Activated naive CD8-positive, alpha-beta T cell (primary cell): Measurements from ENCODE around the gene LGR4.

Source experiments
- H3K27ac Mint-ChIP-seq: one replicate; pipeline ENCODE4 v1.8.0; 2021; ENCODE audit warnings: mixed read lengths
- H3K27me3 Mint-ChIP-seq: one replicate; pipeline ENCODE4 v1.8.0; 2021; ENCODE audit warnings: mixed read lengths
- H3K36me3 Mint-ChIP-seq: one replicate; pipeline ENCODE4 v1.8.0; 2021; ENCODE audit warnings: mixed read lengths
- H3K4me1 Mint-ChIP-seq: one replicate; pipeline ENCODE4 v1.8.0; 2021; ENCODE audit warnings: low read depth, mixed read lengths
- H3K4me3 Mint-ChIP-seq: one replicate; pipeline ENCODE4 v1.8.0; 2021; ENCODE audit warnings: mild to moderate bottlenecking, mixed read lengths
- H3K9me3 Mint-ChIP-seq: one replicate; pipeline ENCODE4 v1.8.0; 2021; ENCODE audit warnings: low read depth, mixed read lengths

LGR4 gene

DNA sequence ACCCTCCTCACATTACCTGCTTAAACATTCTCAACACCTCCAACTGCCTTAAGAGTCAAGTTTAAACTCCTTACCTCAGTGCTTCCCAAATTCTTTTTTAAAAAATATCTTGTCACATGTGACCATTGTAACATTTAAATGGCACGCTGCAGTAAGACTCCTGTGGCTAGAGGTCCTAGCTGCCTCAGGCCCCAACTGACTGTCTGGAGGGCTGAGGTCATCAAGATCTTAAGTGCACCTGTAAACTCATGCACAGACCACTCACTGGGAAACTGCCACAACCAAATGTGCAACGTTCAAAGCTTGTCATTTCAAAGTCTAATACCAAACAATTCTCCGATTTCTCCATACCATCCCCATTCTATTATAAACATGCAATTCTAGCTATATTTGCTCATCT, 93.1 kb downstream of the LGR4 start:
- H3K9me3 Mint-ChIP-seq, result no peaks in the 10 kb centered on the region
- no peak overlapping the region for H3K4me3 Mint-ChIP-seq
- H3K36me3 Mint-ChIP-seq, result peaks cover 4% of the 10 kb centered on the region
- H3K27ac Mint-ChIP-seq, result no peak overlapping the region
- H3K27me3 Mint-ChIP-seq, result no peaks in the 10 kb centered on the region
- H3K4me1 Mint-ChIP-seq, result no peaks in the 10 kb centered on the region

DNA sequence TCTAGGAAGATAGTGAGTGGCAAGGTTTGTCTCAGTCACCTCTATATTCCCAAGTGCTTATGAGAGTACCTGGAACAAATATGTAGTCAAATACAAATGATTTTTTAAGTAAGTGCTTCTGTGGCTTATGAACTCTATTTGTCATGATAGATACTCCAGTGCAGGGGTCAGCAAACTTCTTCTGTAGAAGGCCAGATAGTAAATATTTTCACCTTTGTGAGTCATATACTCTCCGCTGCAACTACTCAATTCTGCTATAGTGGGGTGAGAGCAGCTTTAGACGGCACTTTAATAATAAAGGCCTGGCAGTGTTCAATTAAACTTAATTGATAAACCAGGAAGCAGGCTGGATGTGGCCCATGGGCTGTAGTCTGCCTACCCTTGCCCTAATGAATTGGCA, 97.2 kb downstream of the LGR4 start:
- no peaks in the 10 kb centered on the region for H3K4me1 Mint-ChIP-seq
- H3K9me3 Mint-ChIP-seq, result no peaks in the 10 kb centered on the region
- no peak overlapping the region for H3K4me3 Mint-ChIP-seq
- no peak overlapping the region for H3K27ac Mint-ChIP-seq
- H3K27me3 Mint-ChIP-seq, result no peaks in the 10 kb centered on the region
- H3K36me3 Mint-ChIP-seq, result no peaks in the 10 kb centered on the region

DNA sequence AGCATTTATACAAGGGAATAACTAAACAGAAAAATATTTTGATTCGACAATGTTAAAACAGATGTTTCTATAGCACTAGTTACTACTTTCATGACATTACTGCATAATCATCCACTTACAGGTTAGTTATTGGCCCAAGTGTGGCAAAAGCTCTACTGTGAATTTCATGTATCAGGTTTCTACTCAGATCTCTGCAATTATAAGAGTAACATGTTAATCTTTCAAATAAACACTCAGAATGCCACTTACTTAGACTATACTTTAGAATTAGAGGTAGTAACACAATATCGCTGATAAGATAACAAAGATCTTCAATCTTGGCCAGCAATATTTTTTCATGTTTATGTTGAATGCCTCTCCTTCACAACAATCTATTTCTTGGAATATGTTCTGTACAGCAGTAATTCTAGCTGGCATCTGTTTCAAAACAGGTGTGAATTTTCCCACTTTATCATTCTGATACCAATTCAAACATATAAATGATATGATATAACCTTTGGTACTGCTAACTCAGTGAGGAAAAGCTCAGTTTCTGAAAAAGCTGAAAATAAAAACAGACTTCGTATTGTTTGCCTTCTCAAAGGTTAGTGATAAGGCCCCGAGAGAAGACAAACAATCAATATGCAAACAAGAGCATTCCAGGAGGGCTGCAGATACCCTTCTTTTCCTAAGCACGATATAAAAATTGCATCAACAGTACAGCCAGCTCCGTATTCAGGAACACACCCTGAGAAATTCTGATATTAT, 98.6 kb downstream of the LGR4 start:
- Mint-ChIP-seq H3K4me3 (no peak overlapping the region), H3K9me3 (no peaks in the 10 kb centered on the region), H3K4me1 (no peaks in the 10 kb centered on the region), H3K36me3 (no peaks in the 10 kb centered on the region), H3K27me3 (no peaks in the 10 kb centered on the region), H3K27ac (no peak overlapping the region)

DNA sequence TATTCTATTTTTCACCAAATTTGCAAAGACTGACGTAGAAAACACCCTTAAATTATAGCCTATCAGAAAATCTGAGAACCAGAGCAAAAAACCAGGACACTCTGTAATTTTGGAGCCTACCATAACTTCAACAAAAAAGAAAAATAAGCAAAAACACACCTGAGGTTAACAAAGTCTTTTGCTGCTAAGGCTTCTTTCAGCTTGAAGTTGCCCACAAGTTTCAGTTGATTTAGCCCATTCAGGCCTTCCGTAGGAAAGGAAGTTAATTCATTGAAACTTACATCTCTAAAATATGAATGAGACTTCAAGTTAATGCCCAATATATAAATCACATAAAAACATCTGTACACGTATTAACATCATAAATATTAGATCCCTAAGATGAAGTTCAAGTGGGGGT, 99.2 kb downstream of the LGR4 start:
- Mint-ChIP-seq H3K4me1 (no peaks in the 10 kb centered on the region), H3K27me3 (no peaks in the 10 kb centered on the region), H3K36me3 (no peaks in the 10 kb centered on the region), H3K27ac (no peak overlapping the region), H3K4me3 (no peak overlapping the region), H3K9me3 (no peaks in the 10 kb centered on the region)

GRCh38 chr11:27372164-27372563, 100.4 kb downstream of the LGR4 start:
- Mint-ChIP-seq H3K9me3 (no peaks in the 10 kb centered on the region), H3K4me1 (no peaks in the 10 kb centered on the region), H3K27me3 (no peaks in the 10 kb centered on the region), H3K27ac (no peak overlapping the region), H3K36me3 (no peaks in the 10 kb centered on the region), H3K4me3 (no peak overlapping the region)

DNA sequence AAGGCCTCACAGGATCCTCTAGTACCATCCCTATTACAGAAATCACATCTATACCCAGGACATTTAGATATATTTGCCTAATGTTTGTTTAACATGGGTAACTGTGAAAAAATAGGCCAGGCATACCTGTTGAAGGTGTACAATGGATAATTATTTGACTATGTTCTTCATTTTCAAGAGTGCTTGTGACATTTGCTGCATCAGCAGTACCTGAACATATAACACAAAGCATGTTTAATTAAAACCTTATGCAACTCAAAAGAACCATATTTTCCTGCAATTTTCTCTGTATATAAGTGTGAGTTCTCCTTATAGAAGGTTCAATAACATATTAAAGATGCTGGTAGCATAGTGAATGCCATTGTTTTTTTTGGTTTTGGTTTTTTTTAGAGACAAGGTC, 101.1 kb downstream of the LGR4 start:
- no peaks in the 10 kb centered on the region for H3K27me3 Mint-ChIP-seq
- H3K4me1 Mint-ChIP-seq, result no peaks in the 10 kb centered on the region
- no peaks in the 10 kb centered on the region for H3K9me3 Mint-ChIP-seq
- H3K4me3 Mint-ChIP-seq, result no peak overlapping the region
- no peaks in the 10 kb centered on the region for H3K36me3 Mint-ChIP-seq
- no peak overlapping the region for H3K27ac Mint-ChIP-seq

DNA sequence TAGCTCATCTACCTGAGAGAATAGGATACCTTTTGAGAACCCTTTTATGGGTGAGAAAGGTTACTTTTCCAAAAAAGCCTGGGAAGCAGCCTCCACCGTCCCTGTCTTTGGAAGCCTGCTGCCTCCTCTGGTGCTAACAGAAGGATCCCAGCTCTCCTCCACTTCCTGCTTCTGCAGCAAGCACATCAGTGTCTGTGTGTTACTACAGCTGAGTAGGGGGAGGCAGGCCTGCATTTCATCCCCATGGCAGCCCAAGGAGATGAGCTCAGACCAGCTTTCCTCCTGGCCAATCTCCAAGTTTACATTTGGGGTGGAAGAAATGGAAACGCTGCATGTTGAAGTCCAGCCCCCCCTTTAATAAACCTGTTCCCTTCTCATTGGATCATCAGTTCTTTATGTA, 102.2 kb downstream of the LGR4 start:
- no peaks in the 10 kb centered on the region for H3K4me1 Mint-ChIP-seq
- H3K27ac Mint-ChIP-seq, result no peak overlapping the region
- no peak overlapping the region for H3K4me3 Mint-ChIP-seq
- H3K9me3 Mint-ChIP-seq, result no peaks in the 10 kb centered on the region
- H3K27me3 Mint-ChIP-seq, result no peaks in the 10 kb centered on the region
- no peaks in the 10 kb centered on the region for H3K36me3 Mint-ChIP-seq

DNA sequence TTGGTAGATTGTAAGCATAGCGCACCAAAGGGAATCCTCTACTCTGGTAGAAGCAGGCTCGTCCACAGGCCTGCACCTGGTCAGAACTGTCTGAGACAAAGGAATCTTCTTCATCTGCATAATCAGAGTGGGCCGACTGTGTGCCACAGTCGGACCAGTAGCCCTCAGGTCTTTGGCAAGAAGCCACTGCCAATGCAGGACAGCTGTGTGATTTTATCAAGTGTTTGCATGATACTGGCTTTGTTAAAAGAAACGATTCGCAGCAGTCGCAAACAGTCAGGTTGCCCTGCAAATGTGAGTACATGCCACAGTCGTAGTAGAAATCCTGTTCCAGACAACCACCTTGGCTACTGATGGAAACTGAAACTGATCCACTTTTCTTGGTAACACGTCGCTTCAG, 104.7 kb downstream of the LGR4 start:
- H3K27me3 Mint-ChIP-seq, result no peaks in the 10 kb centered on the region
- peaks cover 9% of the 10 kb centered on the region for H3K4me1 Mint-ChIP-seq
- no peak overlapping the region for H3K27ac Mint-ChIP-seq
- H3K36me3 Mint-ChIP-seq, result no peaks in the 10 kb centered on the region
- no peaks in the 10 kb centered on the region for H3K9me3 Mint-ChIP-seq
- no peak overlapping the region for H3K4me3 Mint-ChIP-seq

GRCh38 chr11:27363576-27364117, 108.9 kb downstream of the LGR4 start:
- Mint-ChIP-seq H3K36me3 (no peaks in the 10 kb centered on the region), H3K27ac (peak overlapping the region; percentile 82), H3K27me3 (no peaks in the 10 kb centered on the region), H3K9me3 (no peaks in the 10 kb centered on the region), H3K4me1 (peaks cover 26% of the 10 kb centered on the region), H3K4me3 (peak overlapping the region; percentile 94)

DNA sequence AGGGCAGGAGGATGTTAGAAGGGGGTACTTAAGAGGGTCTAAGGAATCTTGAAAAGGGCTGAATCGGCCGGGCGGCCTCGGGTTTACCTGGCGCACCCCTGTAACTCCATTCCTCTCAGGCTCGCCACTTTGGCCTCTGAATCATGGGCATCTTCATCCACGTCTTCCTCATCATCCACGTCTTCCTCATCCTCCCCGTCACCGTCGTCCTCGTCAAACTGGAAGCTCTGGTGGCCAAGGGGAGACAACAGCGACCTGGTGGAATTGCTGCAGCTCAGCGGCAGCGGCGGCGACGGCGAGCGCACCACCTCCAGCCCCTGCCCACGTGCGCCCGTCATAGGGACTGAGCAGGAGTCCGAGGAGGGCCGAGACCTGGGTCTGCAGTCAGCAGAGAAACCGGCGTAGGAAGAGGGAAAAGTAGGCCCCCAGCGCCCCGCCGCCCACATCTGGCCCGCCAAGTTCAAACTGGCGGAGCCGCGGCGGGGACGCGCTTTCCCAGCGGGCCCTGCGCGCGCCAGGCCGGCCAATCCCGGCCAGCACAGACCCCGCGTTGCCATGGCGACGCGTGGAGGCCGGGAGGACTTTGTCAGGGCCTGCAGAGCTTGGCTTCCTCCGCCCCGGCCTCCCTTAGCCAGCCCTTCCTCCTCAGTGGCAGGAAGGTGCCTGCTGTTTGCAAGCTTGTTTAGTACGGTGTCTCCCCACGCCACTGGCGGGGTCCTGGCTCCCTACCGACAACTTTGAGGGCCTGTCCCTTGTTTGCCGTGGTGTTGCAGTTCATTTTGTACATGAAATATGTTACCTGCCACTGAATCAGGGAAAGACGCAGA, 109.6 kb downstream of the LGR4 start, which contains the start of gene CCDC34:
Gene CCDC34, minus strand, starts transcription at position 467 of the 827 bp plus-strand sequence. Its CDS starts 21 bp downstream, at position 446.
- Mint-ChIP-seq H3K27ac (peak within 1 kb of the TSS; percentile 82), H3K36me3 (no peaks in the 10 kb centered on the region), H3K9me3 (no peaks in the 10 kb centered on the region), H3K4me3 (peak within 1 kb of the TSS; percentile 94), H3K27me3 (no peaks in the 10 kb centered on the region), H3K4me1 (peaks cover 26% of the 10 kb centered on the region)

DNA sequence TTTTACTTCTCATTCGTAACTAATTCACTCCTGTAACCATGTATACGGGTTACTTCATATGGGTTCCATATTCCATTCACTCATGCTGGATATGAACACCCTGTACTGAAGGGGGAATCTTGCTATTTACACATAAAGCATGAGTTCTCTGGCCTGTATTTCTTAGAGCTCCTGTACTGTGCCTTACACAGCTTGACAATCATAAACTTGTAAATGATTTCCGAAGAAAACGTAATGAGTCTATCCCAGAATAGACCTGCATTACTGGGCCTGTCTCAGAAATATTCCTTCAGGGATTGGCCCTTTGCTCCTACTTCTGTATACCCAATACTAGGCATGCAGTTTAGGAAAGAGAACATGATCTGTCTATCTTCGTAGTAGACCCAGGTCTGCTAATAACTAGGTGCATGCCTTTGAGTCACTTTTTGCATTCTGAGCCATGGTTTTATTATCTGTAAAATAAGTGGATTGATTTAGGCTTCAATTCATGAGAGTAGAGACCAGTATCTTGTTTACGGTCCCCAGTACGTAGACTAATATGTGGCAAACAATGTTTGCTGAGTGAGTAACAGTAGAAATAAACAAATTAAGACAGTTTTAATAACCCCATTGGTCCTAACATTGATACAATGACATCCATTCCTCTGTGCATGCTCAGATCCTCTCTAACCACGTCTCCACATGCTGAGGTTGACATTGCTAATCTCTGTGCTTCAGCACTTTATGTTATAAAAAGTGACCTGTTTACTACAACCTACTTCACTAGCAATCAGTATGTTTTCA, 110.8 kb downstream of the LGR4 start:
- no peak overlapping the region for H3K27ac Mint-ChIP-seq
- peak overlapping the region; percentile 94 for H3K4me3 Mint-ChIP-seq
- H3K27me3 Mint-ChIP-seq, result no peaks in the 10 kb centered on the region
- no peaks in the 10 kb centered on the region for H3K9me3 Mint-ChIP-seq
- peaks cover 26% of the 10 kb centered on the region for H3K4me1 Mint-ChIP-seq
- peaks cover 2% of the 10 kb centered on the region for H3K36me3 Mint-ChIP-seq

- Mint-ChIP-seq H3K4me1 (peaks cover 19% of the 10 kb centered on the region), H3K4me3 (no peak overlapping the region), H3K36me3 (peaks cover 2% of the 10 kb centered on the region), H3K27me3 (no peaks in the 10 kb centered on the region), H3K9me3 (no peaks in the 10 kb centered on the region), H3K27ac (no peak overlapping the region)
Measured at GRCh38 chr11:27358296-27358695, 114.3 kb downstream of the LGR4 start.

DNA sequence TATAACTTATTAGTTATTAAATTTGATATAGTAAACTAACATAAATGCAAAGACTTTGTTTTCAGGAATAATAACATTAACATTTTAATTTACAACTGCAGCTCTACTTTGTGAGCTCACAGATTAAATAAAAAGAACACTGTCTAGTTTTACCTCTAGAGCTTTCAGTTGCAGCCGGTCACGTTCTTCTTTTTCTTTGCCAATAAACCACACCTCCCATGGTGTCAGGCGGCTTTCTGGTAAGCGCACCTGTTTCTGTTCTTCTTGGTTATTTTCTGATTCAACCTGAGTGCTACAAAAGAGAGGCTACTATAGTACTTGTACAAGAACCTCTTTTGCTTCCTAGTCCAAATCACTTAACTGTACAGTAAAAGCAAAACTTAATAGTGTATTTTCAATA, 115.3 kb downstream of the LGR4 start:
- Mint-ChIP-seq H3K4me3 (no peak overlapping the region), H3K36me3 (peaks cover 2% of the 10 kb centered on the region), H3K27ac (no peak overlapping the region)

DNA sequence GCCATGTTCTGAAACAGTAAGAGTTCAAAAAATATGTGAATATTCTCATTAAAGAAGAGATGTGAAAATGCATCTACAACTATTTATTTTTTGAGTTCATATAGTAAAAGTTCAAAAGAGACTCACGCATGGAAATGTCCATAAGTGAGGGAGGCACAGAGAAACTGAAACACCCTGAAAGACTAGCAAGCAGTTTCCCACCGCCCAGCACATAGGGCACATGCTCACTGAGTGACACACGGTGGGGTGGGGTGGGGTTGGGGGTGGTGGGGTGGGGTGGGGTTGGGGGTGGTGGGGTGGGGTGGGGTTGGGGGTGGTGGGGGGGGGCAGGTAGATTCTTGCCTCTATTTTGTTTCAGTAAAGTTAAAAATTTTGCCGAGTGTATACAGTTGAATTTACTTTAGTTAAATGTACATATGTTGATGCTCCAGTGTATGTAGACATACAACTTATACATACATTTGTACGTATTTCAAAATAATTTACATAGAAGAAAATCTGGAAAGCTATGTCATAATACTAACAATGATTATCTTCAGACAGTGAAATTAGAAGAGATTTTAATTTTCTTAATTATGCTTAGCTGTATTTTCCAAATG, 115.9 kb downstream of the LGR4 start:
- Mint-ChIP-seq H3K27ac (no peak overlapping the region), H3K9me3 (no peaks in the 10 kb centered on the region), H3K4me3 (no peak overlapping the region), H3K4me1 (peaks cover 6% of the 10 kb centered on the region), H3K36me3 (peaks cover 2% of the 10 kb centered on the region), H3K27me3 (no peaks in the 10 kb centered on the region)

More for the DNA sequence above, 115.3 kb downstream of the LGR4 start:
- no peaks in the 10 kb centered on the region for H3K27me3 Mint-ChIP-seq
- peaks cover 11% of the 10 kb centered on the region for H3K4me1 Mint-ChIP-seq
- no peaks in the 10 kb centered on the region for H3K9me3 Mint-ChIP-seq
